Panc1 (cell line): ENCODE data around the gene AKR1B1.

ENCODE experiments used
- POLR2AphosphoS5 ChIP-seq: IDR thresholded peaks from 2 replicates; pipeline ENCODE4 v1.6.1; 2012; ENCODE audit warnings: mild to moderate bottlenecking, low read depth, low read length, moderate library complexity
- SIN3A ChIP-seq: IDR thresholded peaks from 2 replicates; pipeline ENCODE4 v1.6.1; 2012; ENCODE audit warnings: low read depth, mild to moderate bottlenecking, low read length, moderate library complexity, borderline replicate concordance; ENCODE audit not compliant: insufficient read depth
- TCF7L2 ChIP-seq: IDR thresholded peaks from 2 replicates; pipeline ENCODE4 v1.6.1; 2011; ENCODE audit warnings: mild to moderate bottlenecking, low read depth, low read length, inconsistent platforms
- TF ChIP-seq, protein P1 (sequence below): fragments of 450-650 bp; IDR thresholded peaks from 2 replicates; pipeline ENCODE4 v1.5.1; 2017; ENCODE audit warnings: mild to moderate bottlenecking
- TF ChIP-seq, protein P2 (sequence below), 2 experiments: IDR thresholded peaks; 2 replicates each; pipeline ENCODE4 v1.6.1; 2011 to 2012; ENCODE audit warnings: low read depth in 2 of 2, control low read depth in 1 of 2, low read length in 1 of 2, mild to moderate bottlenecking in 1 of 2, moderate library complexity in 1 of 2; ENCODE audit not compliant: insufficient read depth in 1 of 2

DNA sequence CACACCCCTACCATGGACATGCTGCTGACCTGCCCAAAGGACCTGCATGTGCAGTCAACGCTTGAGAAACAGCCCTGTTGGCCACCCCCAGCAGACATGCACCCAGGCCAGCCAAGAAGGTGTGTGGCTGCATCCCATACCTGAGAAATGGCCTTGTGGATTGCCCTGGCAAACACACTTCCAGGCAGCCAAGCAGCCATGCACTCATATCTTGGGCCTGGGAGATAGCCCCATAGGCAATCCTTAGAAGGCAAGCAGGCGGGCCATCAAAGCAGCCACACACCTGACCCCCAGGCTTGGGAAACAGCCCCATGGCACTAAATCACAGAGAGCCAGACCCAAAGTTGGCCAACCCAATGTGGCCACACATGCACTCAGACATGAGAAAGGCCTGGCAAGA lies 4.9 kb upstream of the AKR1B1 start:
- TF ChIP-seq, protein P1, sequence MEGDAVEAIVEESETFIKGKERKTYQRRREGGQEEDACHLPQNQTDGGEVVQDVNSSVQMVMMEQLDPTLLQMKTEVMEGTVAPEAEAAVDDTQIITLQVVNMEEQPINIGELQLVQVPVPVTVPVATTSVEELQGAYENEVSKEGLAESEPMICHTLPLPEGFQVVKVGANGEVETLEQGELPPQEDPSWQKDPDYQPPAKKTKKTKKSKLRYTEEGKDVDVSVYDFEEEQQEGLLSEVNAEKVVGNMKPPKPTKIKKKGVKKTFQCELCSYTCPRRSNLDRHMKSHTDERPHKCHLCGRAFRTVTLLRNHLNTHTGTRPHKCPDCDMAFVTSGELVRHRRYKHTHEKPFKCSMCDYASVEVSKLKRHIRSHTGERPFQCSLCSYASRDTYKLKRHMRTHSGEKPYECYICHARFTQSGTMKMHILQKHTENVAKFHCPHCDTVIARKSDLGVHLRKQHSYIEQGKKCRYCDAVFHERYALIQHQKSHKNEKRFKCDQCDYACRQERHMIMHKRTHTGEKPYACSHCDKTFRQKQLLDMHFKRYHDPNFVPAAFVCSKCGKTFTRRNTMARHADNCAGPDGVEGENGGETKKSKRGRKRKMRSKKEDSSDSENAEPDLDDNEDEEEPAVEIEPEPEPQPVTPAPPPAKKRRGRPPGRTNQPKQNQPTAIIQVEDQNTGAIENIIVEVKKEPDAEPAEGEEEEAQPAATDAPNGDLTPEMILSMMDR: no peak
- TF ChIP-seq POLR2AphosphoS5: no peak
- no peak for TF ChIP-seq TCF7L2
- TF ChIP-seq, protein P2, sequence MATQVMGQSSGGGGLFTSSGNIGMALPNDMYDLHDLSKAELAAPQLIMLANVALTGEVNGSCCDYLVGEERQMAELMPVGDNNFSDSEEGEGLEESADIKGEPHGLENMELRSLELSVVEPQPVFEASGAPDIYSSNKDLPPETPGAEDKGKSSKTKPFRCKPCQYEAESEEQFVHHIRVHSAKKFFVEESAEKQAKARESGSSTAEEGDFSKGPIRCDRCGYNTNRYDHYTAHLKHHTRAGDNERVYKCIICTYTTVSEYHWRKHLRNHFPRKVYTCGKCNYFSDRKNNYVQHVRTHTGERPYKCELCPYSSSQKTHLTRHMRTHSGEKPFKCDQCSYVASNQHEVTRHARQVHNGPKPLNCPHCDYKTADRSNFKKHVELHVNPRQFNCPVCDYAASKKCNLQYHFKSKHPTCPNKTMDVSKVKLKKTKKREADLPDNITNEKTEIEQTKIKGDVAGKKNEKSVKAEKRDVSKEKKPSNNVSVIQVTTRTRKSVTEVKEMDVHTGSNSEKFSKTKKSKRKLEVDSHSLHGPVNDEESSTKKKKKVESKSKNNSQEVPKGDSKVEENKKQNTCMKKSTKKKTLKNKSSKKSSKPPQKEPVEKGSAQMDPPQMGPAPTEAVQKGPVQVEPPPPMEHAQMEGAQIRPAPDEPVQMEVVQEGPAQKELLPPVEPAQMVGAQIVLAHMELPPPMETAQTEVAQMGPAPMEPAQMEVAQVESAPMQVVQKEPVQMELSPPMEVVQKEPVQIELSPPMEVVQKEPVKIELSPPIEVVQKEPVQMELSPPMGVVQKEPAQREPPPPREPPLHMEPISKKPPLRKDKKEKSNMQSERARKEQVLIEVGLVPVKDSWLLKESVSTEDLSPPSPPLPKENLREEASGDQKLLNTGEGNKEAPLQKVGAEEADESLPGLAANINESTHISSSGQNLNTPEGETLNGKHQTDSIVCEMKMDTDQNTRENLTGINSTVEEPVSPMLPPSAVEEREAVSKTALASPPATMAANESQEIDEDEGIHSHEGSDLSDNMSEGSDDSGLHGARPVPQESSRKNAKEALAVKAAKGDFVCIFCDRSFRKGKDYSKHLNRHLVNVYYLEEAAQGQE (IDR thresholded peaks at IDR 0.05; ENCODE audit: insufficient read depth in 1 of 2, low read depth in 2 of 2, low read length in 1 of 2): no peak
- TF ChIP-seq SIN3A: no peak
